Fibroblast of villous mesenchyme (primary cell): ENCODE measurements around the gene CACNA1A. TPM values are rescaled to one million over a fixed set of nuclear protein-coding genes. Genes with fewer than 3 reads are reported as not detected.

Experiments
- DNase-seq: peaks from one replicate; pipeline ENCODE4 v3.0.0-alpha.2; 2010; ENCODE audit warnings: low read depth
- H3K4me3 ChIP-seq: 2 replicates; pipeline ENCODE4 v1.5.1; 2011; ENCODE audit warnings: low read depth, mild to moderate bottlenecking, low read length
- CTCF ChIP-seq: IDR thresholded peaks from 2 replicates; pipeline ENCODE4 v1.5.1; 2012; ENCODE audit warnings: low read depth, mild to moderate bottlenecking, low read length; ENCODE audit not compliant: insufficient read depth
- total RNA-seq: library from RNA; depleted of rRNA; stranded (reverse); fragments of >200 nt; gene quantifications from 2 replicates; pipeline ENCODE4 v1.2.3, GENCODE V29; 2012

Gene CACNA1A
- total RNA-seq, 1 donor: 0.43 TPM

DNA sequence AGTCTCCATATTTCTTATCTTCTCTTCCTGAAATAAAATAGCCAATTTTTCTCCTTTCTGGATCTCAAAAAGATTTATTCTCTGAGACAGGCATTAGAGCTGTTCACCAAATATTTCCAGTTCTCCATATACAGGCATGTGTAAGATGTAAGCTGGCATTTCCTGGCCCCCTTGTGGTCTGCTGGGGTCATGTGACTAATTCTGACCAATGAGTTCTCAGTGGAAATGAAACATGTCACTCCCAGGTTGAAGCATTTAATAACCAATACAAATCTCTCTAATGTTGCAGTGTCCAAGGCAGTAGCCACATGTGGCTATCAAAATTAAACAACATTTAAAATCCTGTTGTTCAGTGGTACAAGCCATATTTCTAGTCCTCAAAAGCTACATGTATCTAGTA is 14.8 kb upstream of the CACNA1A start:
- H3K4me3 ChIP-seq: no peak overlapping the region
- no peak for TF ChIP-seq CTCF
- DNase-seq: no peak

DNA sequence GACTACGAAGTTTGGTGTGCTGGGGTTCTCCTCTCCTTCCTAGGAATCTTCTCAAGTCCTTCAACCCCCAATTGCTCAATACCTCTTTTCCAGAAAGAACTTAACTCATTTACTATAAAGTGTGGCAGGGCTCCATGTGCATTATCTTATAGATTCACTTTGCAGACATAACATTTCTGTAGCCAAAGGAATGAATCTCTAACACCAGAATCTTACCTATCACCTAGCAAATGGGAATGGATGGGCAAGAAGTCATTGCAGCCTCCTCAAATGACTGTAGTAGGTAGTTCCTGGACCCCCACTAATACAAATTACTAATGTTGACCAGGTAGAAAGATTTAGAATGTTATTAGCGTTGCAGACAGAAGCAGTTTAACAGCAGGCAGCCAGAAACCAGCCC is 5.7 kb upstream of the CACNA1A start:
- DNase-seq: no peak
- TF ChIP-seq CTCF: no peak

GRCh38 chr19:13507053-13507611 is 853 bp upstream of the CACNA1A start:
- no peak for DNase-seq
- H3K4me3 ChIP-seq: no peak overlapping the region
- TF ChIP-seq CTCF: no peak

More for the DNA sequence above, 5.7 kb upstream of the CACNA1A start:
- H3K4me3 ChIP-seq: no peak overlapping the region

GRCh38 chr19:13505761-13506470 is 363 bp downstream of the CACNA1A start:
- H3K4me3 ChIP-seq: peak overlapping the region; percentile 9
- no peak for DNase-seq
- TF ChIP-seq CTCF: no peak

DNA sequence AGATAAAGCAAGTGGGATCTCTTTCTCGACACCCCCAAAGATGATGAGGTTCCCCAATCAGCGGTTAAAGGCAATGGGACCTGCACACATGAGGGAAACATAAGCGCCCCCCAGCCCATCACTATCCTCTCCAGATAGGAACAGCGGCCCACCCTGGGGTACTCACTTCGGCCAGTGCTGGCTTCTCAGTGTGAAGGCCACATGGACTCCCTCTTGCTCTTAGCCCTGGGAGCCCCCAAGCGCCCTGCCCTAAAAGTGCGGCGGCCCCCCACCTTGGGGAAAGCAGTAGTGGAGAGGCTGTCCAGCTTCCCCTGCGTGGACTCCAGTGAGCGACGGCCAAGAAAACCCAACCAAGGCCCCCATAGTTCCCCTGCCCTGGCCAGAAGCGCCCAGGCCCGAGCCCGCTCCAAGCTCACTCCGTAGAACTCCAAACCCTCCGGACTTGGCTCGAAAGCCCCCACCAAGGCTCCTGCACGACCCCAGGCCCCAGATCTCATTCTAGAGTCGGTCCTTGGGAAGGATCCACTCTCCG is 1.0 kb downstream of the CACNA1A start:
- no peak for TF ChIP-seq CTCF
- H3K4me3 ChIP-seq: no peak overlapping the region
- no peak for DNase-seq

- no peak for DNase-seq
- no peak overlapping the region for H3K4me3 ChIP-seq
- TF ChIP-seq CTCF: no peak
These were observed 2.6 kb downstream of the CACNA1A start for GRCh38 chr19:13503570-13504235.
